ENCODE data around the gene RIC8B.

Gene RIC8B

GRCh38 chr12:106863189-106863588, 88.7 kb downstream of the RIC8B start:
- no peak for TF ChIP-seq CTCF (conservative IDR thresholded peaks at IDR 0.05)
- H3K27ac ChIP-seq = no peak overlapping the region

GRCh38 chr12:106865683-106866082, 91.2 kb downstream of the RIC8B start:
- no peak overlapping the region for H3K27ac ChIP-seq
- no peak for TF ChIP-seq CTCF (conservative IDR thresholded peaks at IDR 0.05)

GRCh38 chr12:106866426-106867080, 92.1 kb downstream of the RIC8B start:
- no peak overlapping the region for H3K27ac ChIP-seq
- no peak for TF ChIP-seq CTCF (conservative IDR thresholded peaks at IDR 0.05)

GRCh38 chr12:106867651-106868050, 93.2 kb downstream of the RIC8B start:
- TF ChIP-seq CTCF (conservative IDR thresholded peaks at IDR 0.05) = no peak
- no peak overlapping the region for H3K27ac ChIP-seq

GRCh38 chr12:106868982-106869700, 94.7 kb downstream of the RIC8B start:
- no peak overlapping the region for H3K27ac ChIP-seq
- no peak for TF ChIP-seq CTCF (conservative IDR thresholded peaks at IDR 0.05)

GRCh38 chr12:106870116-106870515, 95.6 kb downstream of the RIC8B start:
- TF ChIP-seq CTCF (conservative IDR thresholded peaks at IDR 0.05) = no peak
- H3K27ac ChIP-seq = no peak overlapping the region

- no peak overlapping the region for H3K27ac ChIP-seq
- TF ChIP-seq CTCF (conservative IDR thresholded peaks at IDR 0.05) = no peak
These were observed 97.0 kb downstream of the RIC8B start for GRCh38 chr12:106871477-106871876.

All from VCaP (cell line).